ENCODE data around the gene EYS. TPM values are rescaled to one million over a fixed set of nuclear protein-coding genes. Genes with fewer than 3 reads are reported as not detected.

The EYS gene
- total RNA-seq, 5 donors from 2014 or later (not counting 1 experiment from before 2014, with no cell fraction given), result not detected

GRCh38 chr6:64589961-64590360 is 1117.1 kb downstream of the EYS start:
- H3K9me3 ChIP-seq, result no peaks in the 10 kb centered on the region
- no peak overlapping the region for H3K4me3 ChIP-seq (ENCODE audit: control insufficient read depth in 1 of 2, extremely low read depth in 1 of 2, low read length in 1 of 2)
- H3K36me3 ChIP-seq (ENCODE audit: control insufficient read depth in 2 of 2, extremely low read depth in 1 of 2, insufficient read depth in 1 of 2, low read length in 1 of 2), result no peaks in the 10 kb centered on the region
- Mint-ChIP-seq H3K36me3 (no peaks in the 10 kb centered on the region), H3K4me1 (no peaks in the 10 kb centered on the region), H3K9me3 (peaks cover 0 to 13% (median 12%) of the 10 kb centered on the region in 3 donors), H3K4me3 (no peak overlapping the region), H3K27me3 (no peaks in the 10 kb centered on the region), H3K27ac (no peak overlapping the region)
- H3K4me1 ChIP-seq (ENCODE audit: control insufficient read depth in 1 of 2, extremely low read depth in 1 of 2, insufficient read depth in 2 of 2, low read length in 2 of 2), result no peaks in the 10 kb centered on the region
- ChIA-PET POLR2A (no interaction called here), CTCF (no interaction called here)
- 100% methylated on average over 2 of the region's 3 CpGs for WGBS (ENCODE audit: insufficient coverage)
- ATAC-seq (replicated peaks in 1 of 4), result no peak
- H3K27ac ChIP-seq (ENCODE audit: low read length), result no peak overlapping the region
- H3K27me3 ChIP-seq (replicated peaks in 1 of 2; ENCODE audit: control insufficient read depth in 2 of 2, extremely low read depth in 1 of 2, insufficient read depth in 2 of 2, low read length in 1 of 2), result no peaks in the 10 kb centered on the region
- DNase-seq, result no peak

GRCh38 chr6:64580346-64580745 is 1126.7 kb downstream of the EYS start:
- WGBS (ENCODE audit: insufficient coverage), result no CpG with 5 or more reads among the region's 1 CpG
- no peaks in the 10 kb centered on the region for H3K27me3 ChIP-seq (replicated peaks in 1 of 2; ENCODE audit: control insufficient read depth in 2 of 2, extremely low read depth in 1 of 2, insufficient read depth in 2 of 2, low read length in 1 of 2)
- POLR2A ChIA-PET, result no interaction called here
- no peak overlapping the region for H3K27ac ChIP-seq (ENCODE audit: low read length)
- no peaks in the 10 kb centered on the region for H3K36me3 ChIP-seq (ENCODE audit: control insufficient read depth in 2 of 2, extremely low read depth in 1 of 2, insufficient read depth in 1 of 2, low read length in 1 of 2)
- H3K9me3 ChIP-seq, result no peaks in the 10 kb centered on the region
- H3K27me3 Mint-ChIP-seq, result no peaks in the 10 kb centered on the region
- CTCF ChIA-PET, result no interaction called here
- peaks cover 7 to 14% (median 14%) of the 10 kb centered on the region in 3 donors for H3K9me3 Mint-ChIP-seq
- H3K4me1 ChIP-seq (ENCODE audit: control insufficient read depth in 1 of 2, extremely low read depth in 1 of 2, insufficient read depth in 2 of 2, low read length in 2 of 2), result no peaks in the 10 kb centered on the region
- H3K27ac Mint-ChIP-seq, result no peak overlapping the region
- no peaks in the 10 kb centered on the region for H3K4me1 Mint-ChIP-seq
- H3K4me3 ChIP-seq (ENCODE audit: control insufficient read depth in 1 of 2, extremely low read depth in 1 of 2, low read length in 1 of 2), result no peak overlapping the region
- DNase-seq, result no peak
- no peaks in the 10 kb centered on the region for H3K36me3 Mint-ChIP-seq
- ATAC-seq (replicated peaks in 1 of 4), result no peak
- H3K4me3 Mint-ChIP-seq, result no peak overlapping the region

DNA sequence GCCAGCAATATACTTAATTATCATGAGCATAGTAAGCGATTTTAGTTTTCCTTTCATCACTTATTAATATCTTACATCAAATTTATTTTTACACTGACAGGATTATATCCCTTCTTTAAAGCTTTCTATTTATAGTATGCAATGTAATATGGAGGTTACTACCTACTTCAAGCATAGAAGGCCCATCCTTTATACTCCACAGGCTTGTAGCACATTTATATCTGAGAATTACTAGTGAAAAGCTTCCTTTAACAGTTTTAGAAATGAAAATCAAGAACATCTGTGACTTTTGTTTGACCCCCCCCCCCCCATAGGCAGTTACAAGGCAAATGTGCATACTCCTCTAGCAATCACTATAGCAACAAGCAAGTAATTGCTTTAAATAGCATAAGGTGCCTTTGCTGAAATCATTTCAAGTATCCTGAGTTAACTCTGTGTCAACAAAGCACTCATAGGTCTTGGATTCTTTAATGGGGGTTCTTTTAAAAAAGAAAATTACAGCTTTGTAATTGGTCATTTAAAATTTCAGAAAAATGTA is 1153.7 kb downstream of the EYS start:
- CTCF ChIA-PET, result interaction anchor here in 1 of 2 donors (0.6 kb wide), 1 partner anchor 47 kb away, joined by 3 read pairs; no protein-coding TSS in a partner anchor
- POLR2A ChIA-PET, result interaction anchor here in 1 of 2 donors (0.6 kb wide), 1 partner anchor 1184 kb away, joined by 3 read pairs; no protein-coding TSS in a partner anchor
- Mint-ChIP-seq H3K9me3 (peaks cover 10 to 23% (median 15%) of the 10 kb centered on the region in 3 donors), H3K27ac (no peak overlapping the region), H3K4me3 (no peak overlapping the region), H3K27me3 (no peaks in the 10 kb centered on the region), H3K36me3 (no peaks in the 10 kb centered on the region), H3K4me1 (no peaks in the 10 kb centered on the region)
- H3K4me3 ChIP-seq (ENCODE audit: control insufficient read depth in 1 of 2, extremely low read depth in 1 of 2, low read length in 1 of 2), result no peak overlapping the region
- no peaks in the 10 kb centered on the region for H3K4me1 ChIP-seq (ENCODE audit: control insufficient read depth in 1 of 2, extremely low read depth in 1 of 2, insufficient read depth in 2 of 2, low read length in 2 of 2)
- no peak for DNase-seq
- H3K36me3 ChIP-seq (ENCODE audit: control insufficient read depth in 2 of 2, extremely low read depth in 1 of 2, insufficient read depth in 1 of 2, low read length in 1 of 2), result no peaks in the 10 kb centered on the region
- H3K27ac ChIP-seq (ENCODE audit: low read length), result no peak overlapping the region
- no peak for ATAC-seq (replicated peaks in 1 of 4)
- no peaks in the 10 kb centered on the region for H3K27me3 ChIP-seq (replicated peaks in 1 of 2; ENCODE audit: control insufficient read depth in 2 of 2, extremely low read depth in 1 of 2, insufficient read depth in 2 of 2, low read length in 1 of 2)
- WGBS (ENCODE audit: insufficient coverage), result no CpG with 5 or more reads among the region's 1 CpG
- no peaks in the 10 kb centered on the region for H3K9me3 ChIP-seq

DNA sequence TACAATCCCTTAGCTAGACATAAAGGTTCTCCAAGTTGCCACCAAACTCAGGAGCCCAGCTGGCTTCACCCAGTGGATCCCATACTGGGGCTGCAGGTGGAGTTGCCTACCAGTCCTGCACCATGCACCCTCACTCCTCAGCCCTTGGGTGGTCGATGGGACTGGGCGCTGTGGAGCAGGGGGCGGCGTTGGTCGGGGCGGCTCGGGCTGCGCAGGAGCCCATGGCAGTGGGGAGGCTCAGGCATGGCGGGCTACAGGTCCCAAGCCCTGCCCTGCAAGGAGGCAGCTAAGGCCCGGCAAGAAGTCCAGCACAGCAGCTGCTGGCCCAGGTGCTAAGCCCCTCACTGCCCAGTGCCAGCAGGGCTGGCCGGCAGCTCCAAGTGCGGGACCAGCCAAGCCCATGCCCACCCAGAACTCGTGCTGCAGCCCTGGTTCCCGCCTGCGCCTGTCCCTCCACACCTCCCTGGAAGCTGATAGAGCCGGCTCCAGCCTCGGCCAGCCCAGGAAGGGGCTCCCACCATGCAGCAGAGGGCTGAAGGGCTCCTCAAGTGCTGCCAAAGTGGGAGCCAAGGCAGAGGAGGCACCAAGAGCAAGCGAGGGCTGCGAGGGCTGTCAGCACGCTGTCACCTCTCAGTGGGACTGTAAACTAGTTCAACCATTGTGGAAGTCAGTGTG is 1159.3 kb downstream of the EYS start:
- H3K27me3 ChIP-seq (replicated peaks in 1 of 2; ENCODE audit: control insufficient read depth in 2 of 2, extremely low read depth in 1 of 2, insufficient read depth in 2 of 2, low read length in 1 of 2), result no peaks in the 10 kb centered on the region
- no peaks in the 10 kb centered on the region for H3K36me3 ChIP-seq (ENCODE audit: control insufficient read depth in 2 of 2, extremely low read depth in 1 of 2, insufficient read depth in 1 of 2, low read length in 1 of 2)
- no peaks in the 10 kb centered on the region for H3K4me1 ChIP-seq (ENCODE audit: control insufficient read depth in 1 of 2, extremely low read depth in 1 of 2, insufficient read depth in 2 of 2, low read length in 2 of 2)
- no peaks in the 10 kb centered on the region for H3K27me3 Mint-ChIP-seq
- H3K4me3 Mint-ChIP-seq, result no peak overlapping the region
- H3K9me3 Mint-ChIP-seq, result peaks cover 19 to 27% (median 23%) of the 10 kb centered on the region in 3 donors
- DNase-seq, result no peak
- no peak overlapping the region for H3K27ac Mint-ChIP-seq
- CTCF ChIA-PET, result no interaction called here
- no peaks in the 10 kb centered on the region for H3K4me1 Mint-ChIP-seq
- H3K9me3 ChIP-seq, result no peaks in the 10 kb centered on the region
- ATAC-seq (replicated peaks in 1 of 4), result no peak
- H3K36me3 Mint-ChIP-seq, result no peaks in the 10 kb centered on the region
- 92% methylated on average over 16 of the region's 20 CpGs for WGBS (ENCODE audit: insufficient coverage)
- POLR2A ChIA-PET, result no interaction called here
- no peak overlapping the region for H3K27ac ChIP-seq (ENCODE audit: low read length)
- H3K4me3 ChIP-seq (ENCODE audit: control insufficient read depth in 1 of 2, extremely low read depth in 1 of 2, low read length in 1 of 2), result no peak overlapping the region

DNA sequence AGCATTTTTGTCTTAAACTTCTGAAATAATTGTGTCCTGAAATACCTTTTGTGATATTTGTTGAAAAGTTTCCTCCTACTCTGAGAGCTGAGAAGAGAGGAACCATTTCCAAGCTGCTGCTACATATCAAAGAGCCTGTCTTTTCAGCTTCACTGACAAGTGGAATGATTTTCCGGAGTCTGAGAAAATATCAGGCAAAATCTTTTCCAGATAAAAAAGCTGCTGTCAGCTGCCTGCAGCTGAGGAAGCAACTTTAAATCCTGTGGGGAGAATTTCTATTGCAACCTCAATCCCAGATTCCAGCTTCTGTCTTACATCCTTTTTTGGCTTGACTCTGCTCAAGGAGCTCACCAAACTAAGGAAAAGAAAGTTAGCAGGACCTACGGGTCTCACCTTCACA is 1167.1 kb downstream of the EYS start:
- ChIA-PET POLR2A (no interaction called here), CTCF (no interaction called here)
- Histone ChIP-seq H3K27ac (ENCODE audit: low read length) (no peak overlapping the region), H3K27me3 (replicated peaks in 1 of 2; ENCODE audit: control insufficient read depth in 2 of 2, extremely low read depth in 1 of 2, insufficient read depth in 2 of 2, low read length in 1 of 2) (no peaks in the 10 kb centered on the region), H3K4me1 (ENCODE audit: control insufficient read depth in 1 of 2, extremely low read depth in 1 of 2, insufficient read depth in 2 of 2, low read length in 2 of 2) (no peaks in the 10 kb centered on the region), H3K36me3 (ENCODE audit: control insufficient read depth in 2 of 2, extremely low read depth in 1 of 2, insufficient read depth in 1 of 2, low read length in 1 of 2) (no peaks in the 10 kb centered on the region), H3K9me3 (no peaks in the 10 kb centered on the region), H3K4me3 (ENCODE audit: control insufficient read depth in 1 of 2, extremely low read depth in 1 of 2, low read length in 1 of 2) (no peak overlapping the region)
- Mint-ChIP-seq H3K9me3 (peaks cover 19% of the 10 kb centered on the region in 3 donors), H3K36me3 (no peaks in the 10 kb centered on the region), H3K27ac (no peak overlapping the region), H3K27me3 (no peaks in the 10 kb centered on the region), H3K4me3 (no peak overlapping the region), H3K4me1 (no peaks in the 10 kb centered on the region)
- ATAC-seq (replicated peaks in 1 of 4), result no peak
- no CpG with 5 or more reads among the region's 2 CpGs for WGBS (ENCODE audit: insufficient coverage)
- DNase-seq, result no peak

- WGBS (ENCODE audit: insufficient coverage), result 100% methylated on average over 1 of the region's 4 CpGs
- no peaks in the 10 kb centered on the region for H3K27me3 ChIP-seq (replicated peaks in 1 of 2; ENCODE audit: control insufficient read depth in 2 of 2, extremely low read depth in 1 of 2, insufficient read depth in 2 of 2, low read length in 1 of 2)
- Mint-ChIP-seq H3K9me3 (peaks cover 13 to 17% (median 13%) of the 10 kb centered on the region in 3 donors), H3K27me3 (no peaks in the 10 kb centered on the region), H3K36me3 (no peaks in the 10 kb centered on the region), H3K4me3 (no peak overlapping the region), H3K27ac (no peak overlapping the region), H3K4me1 (no peaks in the 10 kb centered on the region)
- H3K9me3 ChIP-seq, result no peaks in the 10 kb centered on the region
- no peaks in the 10 kb centered on the region for H3K36me3 ChIP-seq (ENCODE audit: control insufficient read depth in 2 of 2, extremely low read depth in 1 of 2, insufficient read depth in 1 of 2, low read length in 1 of 2)
- ChIA-PET CTCF (no interaction called here), POLR2A (no interaction called here)
- DNase-seq, result no peak
- no peak overlapping the region for H3K27ac ChIP-seq (ENCODE audit: low read length)
- H3K4me1 ChIP-seq (ENCODE audit: control insufficient read depth in 1 of 2, extremely low read depth in 1 of 2, insufficient read depth in 2 of 2, low read length in 2 of 2), result no peaks in the 10 kb centered on the region
- no peak for ATAC-seq (replicated peaks in 1 of 4)
- H3K4me3 ChIP-seq (ENCODE audit: control insufficient read depth in 1 of 2, extremely low read depth in 1 of 2, low read length in 1 of 2), result no peak overlapping the region
Observed at GRCh38 chr6:64538722-64539121, 1168.3 kb downstream of the EYS start.
